HG03196 (cell line): ENCODE data around the gene IL1R2.

ENCODE experiments used
- ATAC-seq: cut with Tn5 transposase; IDR thresholded peaks from one replicate; pipeline ENCODE4 v1.9.1; 2021; ENCODE audit not compliant: unreplicated experiment

IL1R2 gene

GRCh38 chr2:102037681-102038080 is 45.9 kb downstream of the IL1R2 start:
- no peak for ATAC-seq

DNA sequence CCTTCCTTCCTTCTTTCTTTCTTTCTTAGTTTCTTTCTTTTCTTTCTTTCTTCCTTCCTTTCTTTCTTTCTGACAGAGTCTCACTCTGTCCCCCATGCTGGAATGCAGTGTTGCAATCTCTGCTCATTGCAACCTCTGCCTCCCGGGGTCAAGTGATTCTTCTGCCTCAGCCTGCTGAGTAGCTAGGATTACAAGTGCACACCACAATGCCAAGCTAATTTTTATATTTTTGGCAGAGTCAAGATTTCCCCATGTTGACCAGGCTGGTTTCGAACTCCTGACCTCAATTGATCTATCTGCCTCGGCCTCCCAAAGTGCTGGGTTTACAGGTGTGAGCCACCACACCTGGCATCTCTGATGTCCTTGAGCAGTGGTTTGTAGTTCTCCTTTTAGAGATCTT is 48.5 kb downstream of the IL1R2 start:
- no peak for ATAC-seq

- no peak for ATAC-seq
Observed at GRCh38 chr2:102041351-102041750, 49.6 kb downstream of the IL1R2 start.

GRCh38 chr2:102042196-102043081 is 50.7 kb downstream of the IL1R2 start:
- no peak for ATAC-seq

GRCh38 chr2:102043560-102043959 is 51.8 kb downstream of the IL1R2 start:
- ATAC-seq = no peak

GRCh38 chr2:102044235-102044896 is 52.6 kb downstream of the IL1R2 start:
- ATAC-seq = no peak

GRCh38 chr2:102044967-102045489 is 53.3 kb downstream of the IL1R2 start:
- ATAC-seq = no peak

DNA sequence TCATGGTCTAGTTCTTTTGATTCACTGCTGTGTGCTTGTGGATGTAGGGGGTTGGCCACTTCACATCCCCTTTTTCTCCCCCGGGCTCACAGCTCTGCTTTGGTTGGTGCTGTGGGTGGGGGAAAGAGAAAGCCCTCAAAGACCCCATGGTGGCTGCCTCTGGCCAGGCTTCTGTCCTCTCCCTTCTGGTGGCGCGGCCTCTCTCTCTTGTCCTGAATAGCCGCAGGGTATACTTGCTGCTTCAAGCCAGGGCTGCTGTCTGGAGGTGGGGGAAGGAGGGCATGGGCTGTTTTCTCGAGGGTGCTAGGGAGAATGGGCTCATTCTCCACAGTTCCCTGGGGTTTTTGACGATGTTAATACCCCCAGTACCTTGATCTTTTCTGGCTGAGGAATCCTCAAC is 53.9 kb downstream of the IL1R2 start:
- no peak for ATAC-seq

DNA sequence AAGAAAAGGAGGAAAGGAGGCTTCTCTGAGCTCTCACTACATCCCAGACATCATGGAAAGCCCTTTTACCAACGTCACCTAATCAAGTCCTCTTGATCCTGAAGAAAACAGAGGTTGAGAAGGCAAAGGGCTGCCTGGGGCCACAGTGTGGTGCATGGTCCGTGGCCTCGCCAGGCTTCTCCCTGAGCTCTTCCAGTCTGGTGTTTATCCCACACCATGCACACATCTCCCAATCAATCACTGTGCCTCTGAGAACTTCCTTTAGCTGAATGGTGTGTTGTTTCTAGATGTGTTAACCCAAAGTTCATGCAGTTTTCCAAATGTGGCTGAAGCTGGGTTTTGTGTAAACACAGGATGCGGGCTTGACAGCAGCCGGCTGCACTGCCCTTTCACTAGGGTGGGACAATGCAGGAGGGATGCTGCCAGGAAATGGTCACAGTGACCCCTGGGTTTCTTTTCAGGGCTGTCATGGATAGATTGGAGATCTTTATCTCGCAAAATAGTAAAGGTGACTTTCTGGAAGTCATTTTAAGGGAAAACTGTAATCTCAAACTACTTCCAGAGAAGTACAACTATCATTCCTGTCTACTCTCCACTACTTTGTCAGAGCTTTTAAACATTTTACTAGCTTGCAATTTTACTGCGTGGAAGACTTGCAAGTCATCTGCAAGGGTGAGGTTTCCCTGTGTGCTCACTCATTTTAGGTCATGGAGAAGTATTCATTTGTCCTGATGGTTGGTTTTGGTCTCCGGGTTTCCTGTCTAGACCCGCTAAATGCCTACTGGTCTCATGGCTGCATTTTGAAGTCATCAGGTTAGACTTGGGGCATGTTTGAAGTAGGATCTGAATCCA is 54.6 kb downstream of the IL1R2 start:
- ATAC-seq = no peak

DNA sequence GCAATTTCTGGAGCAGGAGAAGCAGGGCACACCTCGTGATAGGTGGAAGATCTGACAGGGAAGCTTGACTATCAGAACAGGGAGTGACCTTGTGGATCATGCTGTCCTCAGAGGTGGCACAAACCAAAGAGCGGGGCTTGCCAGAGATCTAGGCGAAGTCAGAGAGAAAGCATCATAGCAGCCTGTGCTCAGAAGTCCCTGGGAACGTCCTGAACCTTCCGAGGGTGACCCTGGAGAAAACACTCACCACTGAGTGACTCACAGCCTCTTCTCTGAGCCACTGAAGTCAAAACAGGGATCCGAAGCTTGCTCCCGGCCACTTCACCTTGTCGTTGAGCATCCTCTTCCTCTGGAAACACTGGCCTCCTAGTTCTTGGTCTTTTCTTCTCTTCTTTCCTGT is 56.7 kb downstream of the IL1R2 start:
- ATAC-seq = no peak

DNA sequence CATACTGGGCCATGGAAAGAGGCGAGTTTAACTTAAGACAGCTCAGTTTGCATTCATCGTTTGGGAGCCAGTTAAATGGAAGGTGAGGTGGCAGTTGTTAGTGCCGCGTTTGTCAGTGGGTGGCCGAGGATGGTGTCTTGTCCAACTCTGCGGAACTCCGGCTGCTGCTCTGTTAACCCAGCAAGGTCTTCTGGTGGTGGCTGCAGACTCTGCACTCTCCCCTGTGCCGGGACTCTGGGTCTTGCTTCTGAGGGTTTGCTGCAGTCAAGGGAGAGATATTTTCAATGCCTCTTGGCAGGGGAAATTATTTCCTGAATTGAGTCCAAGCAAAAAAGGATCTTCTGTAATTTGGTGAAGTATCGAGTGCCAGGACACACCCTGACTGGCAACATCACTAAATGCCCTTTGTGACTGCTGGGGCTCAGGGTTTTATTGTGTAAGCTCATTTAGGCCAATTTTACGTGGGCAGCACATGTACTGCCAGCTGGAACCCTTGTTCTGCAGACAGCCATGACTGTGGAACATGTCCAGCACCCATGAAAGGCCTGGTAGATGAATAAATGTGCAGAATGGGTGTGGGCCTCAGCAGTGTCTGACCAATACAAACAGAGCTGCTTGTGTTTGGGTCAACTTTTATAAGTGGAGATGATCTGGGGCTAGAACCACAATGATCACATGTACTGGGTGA is 58.1 kb downstream of the IL1R2 start:
- no peak for ATAC-seq

GRCh38 chr2:102050854-102051391 is 59.2 kb downstream of the IL1R2 start:
- no peak for ATAC-seq

- ATAC-seq = no peak
Observed at GRCh38 chr2:102051692-102052277, 60.0 kb downstream of the IL1R2 start.

DNA sequence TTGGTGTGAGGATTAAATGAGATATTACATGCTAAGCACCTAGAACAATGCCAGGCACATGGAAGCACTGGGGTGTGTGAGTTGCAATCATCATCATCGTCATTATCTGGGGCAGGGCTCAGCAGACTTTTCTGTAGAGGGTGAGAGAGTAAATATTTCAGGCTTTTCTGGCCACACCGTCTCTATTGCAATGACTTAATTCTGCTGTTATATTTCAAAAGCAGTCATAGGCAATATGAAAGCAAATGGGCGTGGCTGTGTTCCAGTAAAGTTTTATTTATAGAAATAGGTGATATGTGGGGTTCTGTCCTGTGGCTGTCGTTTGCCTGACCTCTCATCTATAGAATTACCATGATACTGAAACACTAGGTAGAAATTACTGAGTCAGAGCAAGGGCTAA is 60.6 kb downstream of the IL1R2 start:
- ATAC-seq = no peak

DNA sequence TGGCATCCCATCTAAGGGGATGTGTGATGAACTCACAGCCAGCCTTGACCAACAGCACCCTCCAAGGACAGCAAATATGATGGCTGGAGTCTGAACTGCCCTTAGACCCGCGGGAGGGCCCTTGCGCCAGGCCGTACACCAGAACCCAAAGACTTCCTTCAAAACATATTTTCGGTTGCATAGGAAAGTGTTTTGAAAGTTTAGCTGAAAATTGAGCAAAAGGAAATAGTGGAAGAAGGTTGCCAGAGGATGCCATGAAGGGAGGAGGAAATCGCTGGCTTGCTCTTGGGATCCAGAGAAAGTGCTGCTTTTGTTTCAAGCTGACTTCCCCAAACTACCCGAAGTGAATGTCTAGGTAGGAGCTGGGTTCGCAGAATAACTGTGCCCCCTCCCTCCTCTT is 61.3 kb downstream of the IL1R2 start:
- ATAC-seq = no peak

DNA sequence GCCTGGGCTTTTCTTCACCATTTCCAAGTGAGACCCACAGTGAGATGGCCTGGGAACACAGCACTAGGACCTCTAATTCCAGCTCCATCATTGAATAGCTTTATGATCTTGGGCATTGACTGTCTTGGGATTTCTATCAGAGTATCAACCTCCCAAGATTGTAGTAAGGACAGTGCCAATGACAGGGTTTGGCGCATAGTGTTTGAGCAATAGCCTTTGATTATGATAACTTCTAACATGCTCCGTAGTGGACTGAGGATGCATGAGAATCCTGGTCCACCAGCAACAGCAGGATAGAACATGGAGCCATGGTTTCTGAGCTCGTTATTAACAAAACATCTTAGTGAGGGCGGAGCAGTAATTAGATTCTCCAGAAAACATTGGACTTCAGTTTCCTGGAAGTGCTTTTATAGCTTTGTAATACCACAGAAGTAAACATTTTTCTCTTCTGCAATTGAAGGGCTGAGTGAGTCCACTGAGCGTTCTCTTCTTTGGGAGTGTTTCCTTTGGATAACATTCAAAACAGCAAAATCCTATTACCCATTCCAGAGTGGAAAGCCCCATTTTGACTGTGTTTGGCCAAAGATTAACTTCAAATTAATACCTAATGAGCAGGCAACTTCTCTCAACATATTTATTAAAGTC is 63.7 kb downstream of the IL1R2 start:
- no peak for ATAC-seq

GRCh38 chr2:102056079-102056581 is 64.4 kb downstream of the IL1R2 start:
- ATAC-seq = no peak

DNA sequence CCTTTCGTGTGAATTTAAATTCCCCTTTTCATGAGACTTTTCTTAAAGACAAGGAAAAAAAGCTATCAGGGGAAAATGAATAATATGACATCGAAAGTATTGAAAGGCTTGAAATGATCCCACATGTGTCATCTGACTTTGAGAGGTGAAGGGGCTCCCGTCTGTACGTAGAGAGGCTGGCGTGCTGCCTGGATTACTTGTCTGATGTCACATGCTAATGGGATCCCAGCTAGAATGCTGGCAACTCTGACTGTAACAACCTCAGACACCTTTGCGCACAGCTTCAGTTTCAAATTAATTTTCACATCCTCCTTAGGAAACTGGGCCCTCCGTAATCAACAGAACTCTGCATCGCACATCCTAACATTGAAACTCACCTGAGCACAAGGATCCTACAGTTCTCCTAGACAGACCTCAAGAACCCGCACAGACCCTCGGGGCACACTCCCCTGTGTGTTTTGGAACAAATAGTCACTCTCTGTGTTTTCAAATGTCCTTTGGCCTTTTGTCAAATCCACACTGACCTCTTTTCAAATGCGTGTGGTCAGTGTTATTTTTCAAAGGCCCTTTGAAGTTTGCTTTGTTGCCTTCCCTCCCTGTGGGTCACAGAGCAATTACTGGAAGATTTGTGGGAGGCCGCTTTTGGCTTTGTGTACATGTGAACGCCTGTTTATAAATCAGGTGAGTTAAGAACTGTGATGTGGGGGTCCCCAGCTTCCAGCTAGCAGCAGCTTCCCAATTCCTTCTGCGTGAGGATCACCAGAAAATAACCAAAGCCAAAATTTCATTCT is 65.9 kb downstream of the IL1R2 start:
- ATAC-seq = no peak
